ENCODE data around the gene ATP11A. TPM values are rescaled to one million over a fixed set of nuclear protein-coding genes. Genes with fewer than 3 reads are reported as not detected.

Gene ATP11A
- total and polyA plus RNA-seq, 2 experiments from 2014 or later, result 28.7 to 30.8 TPM

DNA sequence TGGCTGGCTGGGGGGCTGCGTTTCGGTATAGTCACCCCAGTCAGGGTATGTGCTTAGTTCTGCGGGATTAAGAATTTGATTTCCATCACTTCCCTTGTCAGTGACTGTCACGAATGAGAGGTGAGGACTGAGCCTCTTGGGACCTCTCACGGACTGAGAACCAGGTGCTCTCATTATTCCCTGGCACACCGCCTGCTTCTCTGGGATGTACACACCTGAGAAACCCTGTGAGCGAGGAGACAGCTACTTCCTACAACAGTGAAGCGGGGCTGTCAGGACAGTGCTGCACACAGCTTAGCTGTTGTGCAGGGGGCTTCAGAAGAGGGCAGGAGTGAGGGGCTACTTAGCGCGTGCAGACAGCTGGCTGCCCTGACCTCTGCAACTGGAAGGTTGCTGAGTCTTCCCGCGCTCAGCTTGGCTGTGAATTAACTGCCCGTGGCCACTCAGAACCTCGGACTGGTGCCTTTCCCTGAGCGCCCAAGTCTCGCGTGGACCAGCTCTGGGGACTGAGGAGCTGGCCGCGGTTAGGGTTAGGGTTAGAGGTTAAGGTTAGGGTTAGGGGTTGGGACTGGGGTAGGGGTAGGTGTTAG, 213.9 kb downstream of the ATP11A start:
- no peaks in the 10 kb centered on the region for H4K20me1 ChIP-seq (ENCODE audit: insufficient read depth, poor library complexity, severe bottlenecking)
- H3K4me3 ChIP-seq, result no peak overlapping the region
- H3K4me2 ChIP-seq, result no peak overlapping the region
- no peaks in the 10 kb centered on the region for H3K36me3 ChIP-seq (replicated peaks; ENCODE audit: insufficient read depth, low read depth)
- H2AFZ ChIP-seq, result no peak overlapping the region
- H3K27ac ChIP-seq, result no peak overlapping the region
- H3K27me3 ChIP-seq, result no peaks in the 10 kb centered on the region
- no peaks in the 10 kb centered on the region for H3K79me2 ChIP-seq
- TF ChIP-seq EZH2phosphoT487 (IDR thresholded peaks at IDR 0.05; ENCODE audit: low read depth, severe bottlenecking, unreplicated experiment), result no peak
- TF ChIP-seq, protein P1, sequence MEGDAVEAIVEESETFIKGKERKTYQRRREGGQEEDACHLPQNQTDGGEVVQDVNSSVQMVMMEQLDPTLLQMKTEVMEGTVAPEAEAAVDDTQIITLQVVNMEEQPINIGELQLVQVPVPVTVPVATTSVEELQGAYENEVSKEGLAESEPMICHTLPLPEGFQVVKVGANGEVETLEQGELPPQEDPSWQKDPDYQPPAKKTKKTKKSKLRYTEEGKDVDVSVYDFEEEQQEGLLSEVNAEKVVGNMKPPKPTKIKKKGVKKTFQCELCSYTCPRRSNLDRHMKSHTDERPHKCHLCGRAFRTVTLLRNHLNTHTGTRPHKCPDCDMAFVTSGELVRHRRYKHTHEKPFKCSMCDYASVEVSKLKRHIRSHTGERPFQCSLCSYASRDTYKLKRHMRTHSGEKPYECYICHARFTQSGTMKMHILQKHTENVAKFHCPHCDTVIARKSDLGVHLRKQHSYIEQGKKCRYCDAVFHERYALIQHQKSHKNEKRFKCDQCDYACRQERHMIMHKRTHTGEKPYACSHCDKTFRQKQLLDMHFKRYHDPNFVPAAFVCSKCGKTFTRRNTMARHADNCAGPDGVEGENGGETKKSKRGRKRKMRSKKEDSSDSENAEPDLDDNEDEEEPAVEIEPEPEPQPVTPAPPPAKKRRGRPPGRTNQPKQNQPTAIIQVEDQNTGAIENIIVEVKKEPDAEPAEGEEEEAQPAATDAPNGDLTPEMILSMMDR (IDR thresholded peaks at IDR 0.05; ENCODE audit: poor library complexity), result no peak
- TF ChIP-seq EZH2 (IDR thresholded peaks at IDR 0.05; ENCODE audit: borderline replicate concordance), result no peak
- H3K4me1 ChIP-seq (ENCODE audit: insufficient read depth), result peaks cover 9% of the 10 kb centered on the region
- no peaks in the 10 kb centered on the region for H3K9me2 ChIP-seq (replicated peaks; ENCODE audit: insufficient read depth)
- 95% methylated on average over 19 of the region's 19 CpGs for WGBS (ENCODE audit: low lambda C conversion rate, missing lambda C conversion rate)
- DNase-seq (ENCODE audit: low spot score), result no peak
- no peaks in the 10 kb centered on the region for H3K9me3 ChIP-seq (ENCODE audit: low read depth)

DNA sequence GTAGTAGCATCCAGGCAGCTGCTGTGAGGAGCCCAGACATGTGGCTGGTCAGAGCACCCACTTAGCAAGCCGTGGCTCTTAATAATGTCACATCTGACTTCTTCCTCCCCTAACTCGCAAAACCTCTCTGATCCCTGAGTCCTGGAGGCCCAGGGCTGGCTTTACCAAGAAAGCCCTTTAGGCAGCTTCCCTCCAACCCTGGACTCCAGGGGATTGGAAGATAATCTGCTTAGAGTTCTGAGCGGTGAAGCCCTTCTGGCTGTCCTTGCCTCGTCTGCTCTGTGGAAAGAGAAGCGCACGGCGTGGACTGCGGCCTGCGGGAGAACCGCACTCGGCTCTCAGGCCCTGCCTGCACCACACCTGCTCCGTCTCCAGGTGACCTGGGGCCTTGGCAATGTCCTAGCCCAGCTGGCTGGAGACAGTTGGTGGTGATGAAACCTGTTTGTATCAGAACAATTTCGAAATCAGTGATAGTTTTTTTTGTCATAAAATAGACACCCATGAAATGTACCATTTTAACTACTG, 214.7 kb downstream of the ATP11A start:
- DNase-seq (ENCODE audit: low spot score), result no peak
- H2AFZ ChIP-seq, result no peak overlapping the region
- H3K9me3 ChIP-seq (ENCODE audit: low read depth), result no peaks in the 10 kb centered on the region
- H3K27me3 ChIP-seq, result no peaks in the 10 kb centered on the region
- H3K79me2 ChIP-seq, result no peaks in the 10 kb centered on the region
- no peak overlapping the region for H3K27ac ChIP-seq
- no peak overlapping the region for H3K4me2 ChIP-seq
- H3K9me2 ChIP-seq (replicated peaks; ENCODE audit: insufficient read depth), result no peaks in the 10 kb centered on the region
- no peaks in the 10 kb centered on the region for H4K20me1 ChIP-seq (ENCODE audit: insufficient read depth, poor library complexity, severe bottlenecking)
- WGBS (ENCODE audit: low lambda C conversion rate, missing lambda C conversion rate), result 82% methylated on average over 13 of the region's 13 CpGs
- H3K4me3 ChIP-seq, result no peak overlapping the region
- TF ChIP-seq, protein P1 (IDR thresholded peaks at IDR 0.05; ENCODE audit: poor library complexity), result no peak
- no peak for TF ChIP-seq EZH2 (IDR thresholded peaks at IDR 0.05; ENCODE audit: borderline replicate concordance)
- no peak for TF ChIP-seq EZH2phosphoT487 (IDR thresholded peaks at IDR 0.05; ENCODE audit: low read depth, severe bottlenecking, unreplicated experiment)
- no peaks in the 10 kb centered on the region for H3K36me3 ChIP-seq (replicated peaks; ENCODE audit: insufficient read depth, low read depth)
- peaks cover 9% of the 10 kb centered on the region for H3K4me1 ChIP-seq (ENCODE audit: insufficient read depth)

DNA sequence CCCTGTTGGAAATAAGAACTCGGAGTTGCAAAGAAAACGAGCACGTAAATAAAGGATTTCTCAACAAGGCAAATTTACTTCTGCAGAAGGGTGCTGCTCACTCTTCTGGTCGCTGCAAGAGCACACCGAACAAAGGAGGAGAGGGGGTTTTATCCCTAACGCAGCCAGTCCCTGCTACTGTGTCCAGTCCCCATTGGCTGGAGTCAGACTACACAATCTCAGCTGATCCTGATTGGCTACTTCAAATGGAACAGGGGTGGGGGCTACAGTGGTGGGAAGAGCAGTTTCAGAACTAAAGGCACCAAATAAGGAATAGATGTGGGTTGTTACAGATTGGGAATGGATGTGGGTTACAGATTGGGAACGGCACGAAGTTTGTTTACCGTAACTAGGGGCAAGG, 215.2 kb downstream of the ATP11A start:
- Histone ChIP-seq H3K4me1 (ENCODE audit: insufficient read depth) (peaks cover 9% of the 10 kb centered on the region), H3K4me3 (no peak overlapping the region), H3K4me2 (no peak overlapping the region), H3K27ac (peak overlapping the region; percentile 70), H3K79me2 (no peaks in the 10 kb centered on the region), H3K9me3 (ENCODE audit: low read depth) (no peaks in the 10 kb centered on the region), H3K9me2 (replicated peaks; ENCODE audit: insufficient read depth) (no peaks in the 10 kb centered on the region), H2AFZ (no peak overlapping the region), H3K27me3 (no peaks in the 10 kb centered on the region), H3K36me3 (replicated peaks; ENCODE audit: insufficient read depth, low read depth) (no peaks in the 10 kb centered on the region), H4K20me1 (ENCODE audit: insufficient read depth, poor library complexity, severe bottlenecking) (no peaks in the 10 kb centered on the region)
- TF ChIP-seq, protein P1 (IDR thresholded peaks at IDR 0.05; ENCODE audit: poor library complexity), result no peak
- TF ChIP-seq EZH2phosphoT487 (IDR thresholded peaks at IDR 0.05; ENCODE audit: low read depth, severe bottlenecking, unreplicated experiment) (no peak), EZH2 (IDR thresholded peaks at IDR 0.05; ENCODE audit: borderline replicate concordance) (no peak)
- no peak for DNase-seq (ENCODE audit: low spot score)
- WGBS (ENCODE audit: low lambda C conversion rate, missing lambda C conversion rate), result 82% methylated on average over 9 of the region's 9 CpGs
